Measurements from ENCODE around the gene PRF1. TPM values are rescaled to one million over a fixed set of nuclear protein-coding genes. Genes with fewer than 3 reads are reported as not detected.
"Not testable (repeated sequence)": the region's sequence is repeated elsewhere in the genome, so short reads cannot be mapped to it uniquely, and the experiment has no call there.

The PRF1 gene
- total RNA-seq, 1 experiment from 2014 or later = not detected

DNA sequence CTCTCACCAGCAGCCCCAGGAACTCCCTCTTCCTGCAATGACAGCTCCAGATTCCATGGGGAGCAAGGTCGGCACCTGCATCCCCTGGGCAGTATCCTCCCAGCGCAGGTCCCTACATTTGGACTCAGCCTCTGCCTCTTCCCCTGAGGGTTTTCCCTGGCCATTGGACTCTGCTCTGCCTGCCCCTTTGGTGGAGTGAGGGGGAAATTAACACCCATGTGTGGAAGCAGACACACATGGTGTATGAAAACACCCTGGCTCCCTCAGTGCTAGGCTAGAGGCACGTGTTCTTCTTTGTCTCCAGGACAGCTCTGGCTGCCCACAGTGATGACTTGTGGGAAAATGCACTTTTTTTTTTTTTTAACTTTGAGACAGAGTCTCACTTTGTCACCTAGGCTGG, 8.4 kb downstream of the PRF1 start:
- DNase-seq (ENCODE audit: low read depth) = no peak

DNA sequence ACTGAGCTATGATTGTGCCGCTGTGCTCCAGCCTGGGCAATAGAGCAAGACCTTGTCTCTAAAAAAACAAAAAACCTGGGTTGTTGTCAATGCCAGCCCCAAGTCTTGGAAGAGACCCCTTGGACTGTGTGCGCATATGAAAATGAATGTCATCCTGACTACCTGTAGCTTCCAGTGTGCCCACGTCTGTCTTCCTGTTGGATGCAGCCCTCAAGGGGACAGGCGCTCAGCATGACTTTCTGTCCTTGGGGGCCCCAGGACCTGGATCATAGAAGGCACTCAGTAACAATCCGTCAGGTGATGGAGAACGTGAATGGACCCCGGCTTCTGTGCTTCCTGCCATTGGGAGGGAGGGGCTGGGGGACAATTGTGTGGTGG, 9.0 kb downstream of the PRF1 start:
- DNase-seq (ENCODE audit: low read depth) = no peak

DNA sequence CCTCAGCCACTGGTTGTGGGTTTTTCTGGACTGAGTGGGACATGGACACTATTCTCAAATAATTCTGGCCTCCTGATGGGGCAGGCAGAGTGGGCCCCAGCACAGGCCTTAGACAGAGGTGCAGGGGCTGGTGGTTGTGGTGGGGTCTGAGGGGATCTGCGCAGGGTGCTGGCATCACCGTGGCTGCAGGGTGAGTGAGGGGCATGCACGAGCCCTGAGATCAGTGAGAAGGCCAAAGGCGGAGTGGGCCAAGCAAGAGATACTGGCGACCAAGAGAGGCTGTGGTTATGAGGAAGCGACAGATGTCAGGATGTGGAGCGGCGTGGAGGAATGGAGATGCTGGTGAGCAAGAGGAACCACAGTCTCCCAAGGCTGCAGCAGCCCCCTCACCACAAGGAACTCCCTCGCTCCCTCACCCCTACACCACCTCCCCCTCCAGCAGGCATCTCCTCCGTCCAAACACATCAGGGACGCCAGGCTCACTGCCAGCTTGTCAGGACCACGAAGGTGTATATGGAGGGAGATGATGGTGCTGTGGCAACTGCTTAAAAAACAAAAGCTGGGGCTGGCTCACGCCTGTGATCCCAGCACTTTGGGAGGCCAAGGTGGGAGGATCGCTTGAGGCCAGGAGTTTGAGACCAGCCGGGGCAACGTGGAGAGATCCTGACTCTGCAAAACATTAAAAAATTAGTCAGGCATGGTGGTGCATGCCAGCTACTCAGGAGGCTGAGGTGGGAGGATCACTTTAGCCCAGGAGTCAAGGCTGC, 9.6 kb downstream of the PRF1 start:
- no peak for DNase-seq (ENCODE audit: low read depth)

DNA sequence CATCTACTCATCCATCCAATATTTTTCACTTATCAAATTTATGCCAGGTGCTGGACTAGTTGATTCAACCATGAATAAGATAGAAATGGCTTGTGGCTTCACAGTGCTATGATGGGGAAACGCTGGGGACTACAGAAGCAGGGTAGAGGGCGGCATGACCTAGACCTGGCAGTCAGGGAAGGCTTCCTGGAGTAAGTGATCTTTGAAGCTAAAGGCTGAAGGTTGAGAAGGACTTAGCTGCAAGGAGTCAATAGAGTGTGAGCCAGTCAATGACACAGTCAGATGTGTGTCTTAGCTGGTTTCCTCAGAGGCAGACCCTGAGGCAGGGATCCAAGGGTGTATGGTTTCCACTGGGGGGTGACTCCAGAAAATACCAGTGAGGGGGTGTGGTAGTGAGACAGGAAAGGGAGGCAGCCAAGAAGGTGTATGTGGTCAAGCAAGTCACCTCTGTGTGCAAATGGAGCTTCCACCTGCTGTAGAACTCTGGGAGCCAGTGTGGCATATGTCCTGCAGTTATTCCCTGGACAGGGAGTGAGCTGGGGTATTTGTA, 10.3 kb downstream of the PRF1 start:
- no peak for DNase-seq (ENCODE audit: low read depth)

- no peak for DNase-seq (ENCODE audit: low read depth)
Measured at GRCh38 chr10:70590655-70591416, 11.7 kb downstream of the PRF1 start.

GRCh38 chr10:70589762-70590654, 12.5 kb downstream of the PRF1 start:
- DNase-seq (ENCODE audit: low read depth) = no peak

- no peak for DNase-seq (ENCODE audit: low read depth)
Measured at GRCh38 chr10:70588859-70589570, 13.5 kb downstream of the PRF1 start.

DNA sequence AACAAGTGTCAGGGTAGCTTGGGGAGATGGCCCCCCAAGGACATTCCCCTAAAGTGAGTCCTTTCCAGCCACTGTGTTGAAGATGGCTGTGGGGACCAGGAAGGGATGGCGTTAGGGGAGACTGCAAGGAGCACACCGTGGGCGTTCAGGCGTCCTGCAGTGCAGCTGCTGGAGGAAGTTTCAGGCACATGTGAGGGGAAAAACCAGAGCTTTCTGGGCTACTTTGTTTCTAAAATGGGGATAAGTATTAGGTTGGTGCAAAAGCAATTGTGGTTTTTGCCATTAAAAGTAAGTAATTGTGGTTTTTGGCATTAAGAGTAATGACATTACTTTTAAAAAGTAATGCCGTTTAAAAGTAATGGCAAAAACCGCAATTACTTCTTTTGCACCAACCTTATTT, 14.3 kb downstream of the PRF1 start:
- DNase-seq (ENCODE audit: low read depth) = no peak

DNA sequence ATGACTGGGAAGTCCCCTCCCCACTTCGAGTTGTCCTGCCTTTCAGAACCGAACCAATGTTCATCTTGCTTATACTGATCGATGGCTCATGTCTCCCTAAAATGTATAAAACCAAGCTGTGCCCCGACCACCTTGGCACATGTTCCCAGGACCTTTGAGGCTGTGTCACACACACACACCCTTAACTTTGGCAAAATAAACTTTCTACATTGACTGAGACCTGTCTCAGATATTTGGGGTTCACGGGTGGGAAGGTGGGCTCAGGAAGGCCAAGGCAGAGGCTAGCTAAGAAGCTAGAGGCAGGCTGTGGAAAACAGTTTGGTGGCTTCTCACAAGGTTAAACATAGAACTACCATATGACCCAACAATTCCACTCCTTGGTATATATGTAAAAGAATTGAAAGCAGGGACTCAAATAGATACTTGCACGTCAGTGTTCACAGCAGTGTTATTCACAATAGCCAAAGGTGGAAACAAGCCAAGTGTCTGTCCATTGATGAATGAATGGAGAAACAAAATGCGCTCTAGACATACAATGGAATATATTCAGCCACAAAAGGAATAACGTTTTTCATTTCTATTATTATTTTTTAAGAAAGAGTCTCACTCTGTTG, 15.4 kb downstream of the PRF1 start:
- DNase-seq (ENCODE audit: low read depth) = no peak

DNA sequence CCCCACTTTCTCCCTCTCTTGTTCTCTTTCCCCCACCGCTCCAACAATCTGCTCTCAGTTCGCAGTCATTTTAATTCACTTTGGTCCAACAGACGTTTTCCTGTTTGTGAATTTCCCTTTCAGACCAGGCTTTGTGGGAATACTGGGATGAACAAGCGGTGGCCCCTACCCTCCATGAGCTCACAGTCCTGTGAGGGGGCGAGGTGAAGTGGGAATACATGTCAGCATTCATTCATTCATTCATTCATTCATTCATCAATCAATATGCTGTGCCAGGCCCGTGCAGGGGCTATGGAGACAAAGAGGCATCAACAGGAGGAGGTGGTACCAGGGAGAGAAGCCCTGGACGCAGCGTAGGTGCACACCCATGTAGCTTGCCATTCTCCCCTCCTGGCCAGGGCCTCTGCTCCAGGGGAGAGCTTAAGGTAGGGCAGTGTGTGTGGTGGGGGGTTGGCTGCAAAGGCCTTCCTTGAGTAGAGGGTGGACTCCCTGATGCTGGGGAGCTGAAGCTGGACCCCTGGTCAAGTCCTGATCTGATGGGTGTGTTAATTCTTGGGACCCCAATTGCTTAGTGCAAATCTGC, 16.1 kb downstream of the PRF1 start:
- DNase-seq (ENCODE audit: low read depth) = no peak

GRCh38 chr10:70585578-70586169, 16.9 kb downstream of the PRF1 start:
- DNase-seq (ENCODE audit: low read depth) = no peak

DNA sequence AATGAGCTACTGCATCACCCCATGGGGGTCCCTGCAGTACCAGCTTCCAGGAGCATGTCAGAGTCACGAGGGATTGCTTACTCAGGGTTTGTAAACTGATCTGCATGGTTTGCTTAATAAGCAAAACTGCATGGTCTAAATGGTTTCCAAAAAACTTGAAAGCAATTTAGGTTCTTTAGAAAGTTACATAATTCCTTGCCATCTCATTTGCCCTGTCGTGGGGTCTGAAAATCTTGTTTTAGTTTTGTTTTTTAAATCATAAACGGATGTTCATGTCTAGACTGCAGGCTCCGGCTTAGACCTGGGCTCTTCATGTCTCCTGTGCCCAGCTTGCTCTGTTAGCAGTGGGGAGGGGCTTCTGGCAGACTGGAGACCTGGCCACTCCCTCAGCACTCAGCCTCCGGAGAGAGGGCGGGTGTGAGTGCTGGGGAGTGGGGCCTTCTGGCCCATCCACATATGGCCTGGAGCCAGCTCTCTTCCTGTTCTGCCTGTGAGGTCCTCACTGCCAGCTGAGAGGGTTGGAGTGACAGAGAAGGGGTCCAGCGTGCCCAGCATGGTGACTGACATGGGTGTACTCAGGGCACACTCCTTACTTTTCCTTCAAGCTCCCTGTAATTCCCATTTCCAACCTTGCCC, 17.5 kb downstream of the PRF1 start:
- no peak for DNase-seq (ENCODE audit: low read depth)

DNA sequence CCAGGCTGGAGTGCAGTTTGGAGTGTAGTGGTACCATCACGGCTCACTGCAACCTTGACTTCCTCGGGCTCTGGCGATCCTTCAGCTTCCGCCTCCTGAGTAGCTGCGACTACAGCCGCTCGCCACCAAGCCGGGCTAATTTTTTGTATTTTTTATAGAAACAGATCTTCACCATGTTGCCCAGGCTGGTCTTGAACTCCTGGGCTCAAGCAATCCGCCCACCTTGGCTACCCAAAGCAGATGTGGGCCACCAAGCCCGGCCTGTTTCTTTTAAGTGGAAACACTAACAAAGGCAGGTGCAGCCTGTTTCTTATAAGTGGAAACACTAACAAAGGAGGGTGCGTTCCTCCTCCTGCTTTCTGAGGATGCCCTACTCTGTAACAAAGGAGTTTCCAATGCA, 18.2 kb downstream of the PRF1 start:
- no peak for DNase-seq (ENCODE audit: low read depth)

GRCh38 chr10:70583669-70584037, 18.9 kb downstream of the PRF1 start:
- DNase-seq (ENCODE audit: low read depth) = no peak

DNA sequence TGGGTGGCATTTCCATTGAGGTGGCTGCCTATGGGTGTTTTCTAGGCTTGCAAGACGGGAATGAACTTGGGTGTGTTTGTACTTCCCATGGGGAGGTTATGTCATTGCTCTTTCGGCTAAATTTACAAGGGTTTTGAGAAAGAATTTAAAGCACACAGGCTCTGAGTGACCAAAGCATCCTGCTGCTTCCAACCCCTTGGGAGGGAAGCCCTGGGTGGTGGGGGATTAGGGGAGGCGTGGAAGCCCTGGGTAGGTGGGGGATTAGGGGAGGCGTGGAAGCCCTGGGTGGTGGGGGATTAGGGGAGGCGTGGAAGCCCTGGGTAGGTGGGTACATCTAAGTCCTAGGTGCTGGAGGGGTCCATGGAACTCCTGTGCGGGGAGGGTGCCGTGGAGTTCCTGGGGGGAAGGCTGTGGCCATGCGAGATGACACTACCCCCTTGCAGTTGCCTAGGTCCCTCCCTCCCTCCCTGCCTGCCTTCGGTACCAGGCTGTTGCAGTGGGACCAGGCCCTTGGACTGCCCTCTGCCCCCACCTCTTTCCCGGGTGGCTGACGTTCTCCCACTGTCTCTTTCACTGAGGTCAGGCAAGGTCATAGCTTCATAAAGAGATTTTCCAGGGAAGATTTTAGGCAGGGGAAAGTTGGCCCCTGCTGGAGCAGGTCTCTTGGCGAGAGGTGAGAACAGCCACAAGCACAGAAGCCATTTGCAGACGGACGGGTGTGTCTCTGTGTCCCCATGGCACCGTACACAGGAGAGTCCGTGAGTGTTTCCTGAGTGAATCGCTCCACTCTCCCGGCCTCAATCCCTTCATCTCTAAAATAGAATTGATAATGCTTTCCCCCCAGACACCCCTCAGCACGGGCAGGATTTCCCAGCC, 19.5 kb downstream of the PRF1 start:
- DNase-seq (ENCODE audit: low read depth) = no peak

GRCh38 chr10:70581176-70581575, 21.4 kb downstream of the PRF1 start:
- DNase-seq (ENCODE audit: low read depth) = not testable (repeated sequence)

DNA sequence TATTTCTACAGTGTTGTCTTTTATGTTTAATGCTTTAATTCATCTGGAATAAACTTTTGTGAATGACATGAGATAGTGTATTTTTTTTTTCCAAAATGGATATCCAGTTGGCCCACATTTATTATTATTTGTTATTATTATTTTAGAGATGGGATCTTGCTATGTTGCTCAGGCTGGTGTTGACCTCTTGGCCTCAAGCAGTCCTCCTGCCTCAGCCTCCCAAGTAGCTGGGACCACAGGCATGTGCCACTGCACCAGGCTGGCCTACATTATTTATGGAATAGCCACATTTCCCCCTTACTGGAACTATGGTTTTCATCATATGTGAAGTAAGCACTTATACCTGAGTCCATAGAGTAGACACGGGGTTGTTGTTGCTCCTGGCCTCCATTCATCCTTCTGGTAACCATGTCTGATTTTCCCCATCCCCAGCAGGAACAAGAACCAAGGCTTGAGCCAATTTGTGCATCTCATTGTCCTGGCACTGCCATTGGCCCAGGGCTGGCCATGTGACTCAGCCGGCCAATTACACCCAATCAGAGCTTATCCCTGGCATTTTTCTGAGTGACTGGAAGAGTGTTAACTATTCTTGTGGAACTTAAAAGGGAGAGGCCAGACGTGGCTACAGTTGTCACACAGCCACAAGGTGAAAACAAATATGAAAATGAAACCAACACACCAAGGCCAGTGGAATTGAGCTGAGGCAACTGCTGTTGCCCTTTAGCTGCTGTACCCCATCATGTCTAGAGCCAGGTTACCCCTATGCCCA, 23.1 kb downstream of the PRF1 start:
- no peak for DNase-seq (ENCODE audit: low read depth)
